ENCODE results near the gene CDHR3. TPM values are rescaled to one million over a fixed set of nuclear protein-coding genes. Genes with fewer than 3 reads are reported as not detected.
A peak's percentile ranks its signal among the peaks of the same experiment; 100 is the strongest.

Gene CDHR3
- total RNA-seq, 4 donors from 2014 or later: 5.4 to 7.9 (median 5.9) TPM; not detected in 1

- Histone ChIP-seq H3K27ac (peak overlapping the region in 1 of 2 donors; percentile 16), H3K36me3 (no peaks in the 10 kb centered on the region), H3K27me3 (no peaks in the 10 kb centered on the region), H3K9me3 (no peaks in the 10 kb centered on the region), H3K4me3 (no peak overlapping the region), H3K4me1 (no peaks in the 10 kb centered on the region)
- intact Hi-C loops (cut with DNase I; ENCODE audit: low total_unique reads): no loop called here
- DNase-seq: peak; percentile 31 to 49
- TF ChIP-seq, protein P1, sequence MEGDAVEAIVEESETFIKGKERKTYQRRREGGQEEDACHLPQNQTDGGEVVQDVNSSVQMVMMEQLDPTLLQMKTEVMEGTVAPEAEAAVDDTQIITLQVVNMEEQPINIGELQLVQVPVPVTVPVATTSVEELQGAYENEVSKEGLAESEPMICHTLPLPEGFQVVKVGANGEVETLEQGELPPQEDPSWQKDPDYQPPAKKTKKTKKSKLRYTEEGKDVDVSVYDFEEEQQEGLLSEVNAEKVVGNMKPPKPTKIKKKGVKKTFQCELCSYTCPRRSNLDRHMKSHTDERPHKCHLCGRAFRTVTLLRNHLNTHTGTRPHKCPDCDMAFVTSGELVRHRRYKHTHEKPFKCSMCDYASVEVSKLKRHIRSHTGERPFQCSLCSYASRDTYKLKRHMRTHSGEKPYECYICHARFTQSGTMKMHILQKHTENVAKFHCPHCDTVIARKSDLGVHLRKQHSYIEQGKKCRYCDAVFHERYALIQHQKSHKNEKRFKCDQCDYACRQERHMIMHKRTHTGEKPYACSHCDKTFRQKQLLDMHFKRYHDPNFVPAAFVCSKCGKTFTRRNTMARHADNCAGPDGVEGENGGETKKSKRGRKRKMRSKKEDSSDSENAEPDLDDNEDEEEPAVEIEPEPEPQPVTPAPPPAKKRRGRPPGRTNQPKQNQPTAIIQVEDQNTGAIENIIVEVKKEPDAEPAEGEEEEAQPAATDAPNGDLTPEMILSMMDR (IDR thresholded peaks at IDR 0.05): no peak
- no peak for TF ChIP-seq POLR2A (IDR thresholded peaks at IDR 0.05)
Measured at GRCh38 chr7:105990727-105991453, 27.8 kb downstream of the CDHR3 start.

- Histone ChIP-seq H3K4me1 (no peaks in the 10 kb centered on the region), H3K27me3 (no peaks in the 10 kb centered on the region), H3K4me3 (no peak overlapping the region), H3K9me3 (no peaks in the 10 kb centered on the region), H3K27ac (no peak overlapping the region), H3K36me3 (no peaks in the 10 kb centered on the region)
- intact Hi-C loops (cut with DNase I; ENCODE audit: low total_unique reads): no loop called here
- no peak for DNase-seq
- TF ChIP-seq, protein P1 (IDR thresholded peaks at IDR 0.05): no peak
- TF ChIP-seq POLR2A (IDR thresholded peaks at IDR 0.05): no peak
Measured at GRCh38 chr7:105992905-105993304, 29.8 kb downstream of the CDHR3 start.

- Histone ChIP-seq H3K4me1 (no peaks in the 10 kb centered on the region), H3K27ac (no peak overlapping the region), H3K36me3 (no peaks in the 10 kb centered on the region), H3K27me3 (no peaks in the 10 kb centered on the region), H3K4me3 (no peak overlapping the region), H3K9me3 (no peaks in the 10 kb centered on the region)
- DNase-seq: no peak
- intact Hi-C loops (cut with DNase I; ENCODE audit: low total_unique reads): no loop called here
- no peak for TF ChIP-seq POLR2A (IDR thresholded peaks at IDR 0.05)
- TF ChIP-seq, protein P1 (IDR thresholded peaks at IDR 0.05): no peak
Measured at GRCh38 chr7:105996860-105997737, 34.0 kb downstream of the CDHR3 start.

DNA sequence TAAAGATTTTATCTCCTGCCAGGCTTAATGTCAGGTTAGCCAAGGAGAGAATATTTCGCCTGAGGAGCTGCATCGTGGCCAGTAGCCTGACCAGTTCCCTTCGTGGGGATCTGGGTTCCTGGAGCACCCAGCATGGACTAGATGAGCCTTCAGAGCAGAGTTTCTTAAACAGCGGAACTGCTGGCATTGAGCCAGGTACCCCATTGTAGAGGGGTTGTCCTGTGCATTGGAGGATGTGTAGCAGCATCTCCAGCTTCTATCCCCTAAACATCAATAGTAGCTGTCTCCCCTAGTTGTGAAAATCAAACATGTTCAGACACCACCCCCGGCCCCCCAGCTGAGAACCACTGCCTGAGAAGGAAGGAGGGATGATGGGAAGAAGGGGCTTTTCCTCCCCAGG is 36.2 kb downstream of the CDHR3 start:
- Histone ChIP-seq H3K9me3 (no peaks in the 10 kb centered on the region), H3K27ac (no peak overlapping the region), H3K27me3 (no peaks in the 10 kb centered on the region), H3K4me1 (no peaks in the 10 kb centered on the region), H3K4me3 (no peak overlapping the region), H3K36me3 (no peaks in the 10 kb centered on the region)
- no peak for DNase-seq
- intact Hi-C loops (cut with DNase I; ENCODE audit: low total_unique reads): no loop called here
- no peak for TF ChIP-seq POLR2A (IDR thresholded peaks at IDR 0.05)
- TF ChIP-seq, protein P1 (IDR thresholded peaks at IDR 0.05): no peak

DNA sequence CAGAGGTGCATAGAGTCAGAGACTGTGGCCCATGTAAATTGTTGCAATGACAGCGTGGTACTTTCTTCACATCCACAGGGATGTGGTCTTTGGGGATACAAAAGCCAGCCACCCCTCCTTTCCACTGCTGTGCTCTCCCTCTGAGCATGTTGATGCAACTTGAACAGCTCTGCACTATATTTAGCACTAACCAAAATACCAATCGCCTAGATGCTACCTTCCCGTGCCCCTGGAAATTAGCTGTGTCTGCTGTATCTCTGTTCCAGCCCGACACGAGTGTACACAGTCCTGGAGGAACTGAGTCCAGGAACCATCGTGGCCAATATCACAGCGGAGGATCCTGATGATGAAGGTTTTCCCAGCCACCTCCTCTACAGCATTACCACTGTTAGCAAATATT is 38.1 kb downstream of the CDHR3 start:
- intact Hi-C loops (cut with DNase I; ENCODE audit: low total_unique reads): no loop called here
- Histone ChIP-seq H3K4me1 (no peaks in the 10 kb centered on the region), H3K27ac (no peak overlapping the region), H3K4me3 (no peak overlapping the region), H3K36me3 (no peaks in the 10 kb centered on the region), H3K9me3 (no peaks in the 10 kb centered on the region), H3K27me3 (no peaks in the 10 kb centered on the region)
- TF ChIP-seq POLR2A (IDR thresholded peaks at IDR 0.05): no peak
- TF ChIP-seq, protein P1 (IDR thresholded peaks at IDR 0.05): no peak
- DNase-seq: no peak
